Measurements from ENCODE around the gene METTL4. TPM values are rescaled to one million over a fixed set of nuclear protein-coding genes. Genes with fewer than 3 reads are reported as not detected.
A peak's percentile ranks its signal among the peaks of the same experiment; 100 is the strongest.

METTL4 gene
- total RNA-seq, 1 experiment from 2014 or later = 23.9 TPM

DNA sequence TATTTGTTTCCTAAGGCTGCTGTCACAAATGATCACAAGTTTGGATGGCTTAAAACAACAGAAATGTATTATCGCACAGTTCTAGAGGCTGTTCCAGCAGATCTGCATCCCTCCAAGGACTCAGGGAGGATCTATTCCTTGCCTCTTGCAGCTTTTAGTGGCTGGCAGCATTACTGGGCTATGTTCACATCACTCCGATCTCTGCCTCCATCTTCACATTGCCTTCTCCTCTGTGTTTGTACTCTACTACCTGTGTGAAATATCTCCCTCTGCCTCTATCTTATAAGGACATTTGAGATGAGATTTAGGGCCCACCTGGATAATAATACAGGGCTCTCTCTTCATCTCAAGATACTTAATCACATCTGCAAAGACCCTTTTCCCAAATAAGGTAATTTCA, 19.0 kb upstream of the METTL4 start:
- Histone ChIP-seq H3K36me3 (ENCODE audit: low read depth) (peaks cover 43% of the 10 kb centered on the region), H3K4me2 (no peak overlapping the region), H4K20me1 (ENCODE audit: insufficient read depth) (no peaks in the 10 kb centered on the region), H3K27me3 (ENCODE audit: insufficient read depth, low read depth) (no peaks in the 10 kb centered on the region), H3K9me3 (ENCODE audit: insufficient read depth, low read depth) (no peaks in the 10 kb centered on the region), H3K9me2 (ENCODE audit: insufficient read depth) (no peaks in the 10 kb centered on the region), H3K4me3 (no peak overlapping the region), H3F3A (ENCODE audit: insufficient read depth, low read depth) (peaks cover 14% of the 10 kb centered on the region), H2AFZ (no peak overlapping the region), H3K27ac (peak overlapping the region; percentile 91), H3K79me2 (ENCODE audit: low read depth) (no peaks in the 10 kb centered on the region), H3K4me1 (replicated peaks; ENCODE audit: insufficient read depth) (peaks cover 48% of the 10 kb centered on the region)
- ChIA-PET CTCF (interaction anchor here (0.6 kb wide), 1 partner anchor 1944 kb away, joined by 3 read pairs; no protein-coding TSS in a partner anchor), POLR2A (ENCODE audit: unreplicated experiment) (interaction anchor here (0.6 kb wide), 1 partner anchor 15 kb away, joined by 3 read pairs; no protein-coding TSS in a partner anchor)
- no TSS peak for BruUV-seq (replicated peaks)
- no peak for DNase-seq
- TF ChIP-seq EZH2 (IDR thresholded peaks at IDR 0.05; ENCODE audit: low read depth) = no peak
- TF ChIP-seq, protein P1, sequence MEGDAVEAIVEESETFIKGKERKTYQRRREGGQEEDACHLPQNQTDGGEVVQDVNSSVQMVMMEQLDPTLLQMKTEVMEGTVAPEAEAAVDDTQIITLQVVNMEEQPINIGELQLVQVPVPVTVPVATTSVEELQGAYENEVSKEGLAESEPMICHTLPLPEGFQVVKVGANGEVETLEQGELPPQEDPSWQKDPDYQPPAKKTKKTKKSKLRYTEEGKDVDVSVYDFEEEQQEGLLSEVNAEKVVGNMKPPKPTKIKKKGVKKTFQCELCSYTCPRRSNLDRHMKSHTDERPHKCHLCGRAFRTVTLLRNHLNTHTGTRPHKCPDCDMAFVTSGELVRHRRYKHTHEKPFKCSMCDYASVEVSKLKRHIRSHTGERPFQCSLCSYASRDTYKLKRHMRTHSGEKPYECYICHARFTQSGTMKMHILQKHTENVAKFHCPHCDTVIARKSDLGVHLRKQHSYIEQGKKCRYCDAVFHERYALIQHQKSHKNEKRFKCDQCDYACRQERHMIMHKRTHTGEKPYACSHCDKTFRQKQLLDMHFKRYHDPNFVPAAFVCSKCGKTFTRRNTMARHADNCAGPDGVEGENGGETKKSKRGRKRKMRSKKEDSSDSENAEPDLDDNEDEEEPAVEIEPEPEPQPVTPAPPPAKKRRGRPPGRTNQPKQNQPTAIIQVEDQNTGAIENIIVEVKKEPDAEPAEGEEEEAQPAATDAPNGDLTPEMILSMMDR (conservative IDR thresholded peaks at IDR 0.05) = no peak
- intact Hi-C loops (cut with micrococcal nuclease; ENCODE audit: unreplicated experiment) = no loop called here

DNA sequence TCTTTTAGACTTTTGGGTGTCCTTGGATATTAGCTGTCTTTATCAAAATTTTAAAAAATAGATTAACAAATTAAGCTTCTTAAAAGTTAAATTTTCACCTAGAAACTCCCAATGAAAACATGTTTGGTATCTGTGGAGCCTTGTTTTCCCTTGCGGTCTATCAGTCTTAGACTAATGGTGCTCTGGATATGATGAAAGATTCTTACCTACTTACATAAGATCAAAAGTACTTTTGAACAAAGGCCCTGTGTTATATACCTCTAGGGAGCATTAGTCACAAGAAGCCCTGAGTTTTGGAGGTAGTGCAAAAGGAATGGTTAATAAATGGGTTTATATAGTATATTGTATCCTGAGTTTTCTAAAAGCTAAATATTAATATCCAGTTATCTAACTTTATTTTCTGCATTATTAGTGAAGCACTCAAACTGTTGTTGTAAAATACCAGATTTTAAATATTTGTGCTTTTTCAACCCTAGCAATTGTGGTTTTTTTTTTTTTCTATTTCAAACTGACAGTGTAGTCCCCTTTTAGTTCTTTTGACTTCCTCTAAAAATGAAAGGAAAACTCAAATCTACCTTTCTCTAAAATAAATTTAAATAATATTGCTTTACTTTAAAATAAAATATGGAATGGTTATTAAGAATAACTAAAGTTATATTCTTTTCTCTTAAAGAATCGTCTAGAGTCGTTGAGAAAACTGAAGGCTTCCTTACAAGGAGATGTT, 18.2 kb upstream of the METTL4 start:
- DNase-seq = peak in 1 of 2 experiments; percentile 73
- H3K27ac ChIP-seq = peak overlapping the region; percentile 91
- H4K20me1 ChIP-seq (ENCODE audit: insufficient read depth) = no peaks in the 10 kb centered on the region
- peaks cover 48% of the 10 kb centered on the region for H3K4me1 ChIP-seq (replicated peaks; ENCODE audit: insufficient read depth)
- peak overlapping the region; percentile 41 for H3K4me2 ChIP-seq
- no peaks in the 10 kb centered on the region for H3K79me2 ChIP-seq (ENCODE audit: low read depth)
- CTCF ChIA-PET = no interaction called here
- H2AFZ ChIP-seq = 0 out of 2 replicates have a peak overlapping the region, but pooled peaks have one; percentile 22
- peaks cover 45% of the 10 kb centered on the region for H3K36me3 ChIP-seq (ENCODE audit: low read depth)
- H3F3A ChIP-seq (ENCODE audit: insufficient read depth, low read depth) = peaks cover 19% of the 10 kb centered on the region
- no peak overlapping the region for H3K4me3 ChIP-seq
- no TSS peak for BruUV-seq (replicated peaks)
- intact Hi-C loops (cut with micrococcal nuclease; ENCODE audit: unreplicated experiment) = no loop called here
- H3K9me3 ChIP-seq (ENCODE audit: insufficient read depth, low read depth) = no peaks in the 10 kb centered on the region
- no peaks in the 10 kb centered on the region for H3K27me3 ChIP-seq (ENCODE audit: insufficient read depth, low read depth)
- POLR2A ChIA-PET (ENCODE audit: unreplicated experiment) = interaction anchor here (0.6 kb wide), 1 partner anchor 656 kb away, joined by 6 read pairs; no protein-coding TSS in a partner anchor
- no peak for TF ChIP-seq EZH2 (IDR thresholded peaks at IDR 0.05; ENCODE audit: low read depth)
- TF ChIP-seq, protein P1 (conservative IDR thresholded peaks at IDR 0.05) = no peak
- H3K9me2 ChIP-seq (ENCODE audit: insufficient read depth) = no peaks in the 10 kb centered on the region

DNA sequence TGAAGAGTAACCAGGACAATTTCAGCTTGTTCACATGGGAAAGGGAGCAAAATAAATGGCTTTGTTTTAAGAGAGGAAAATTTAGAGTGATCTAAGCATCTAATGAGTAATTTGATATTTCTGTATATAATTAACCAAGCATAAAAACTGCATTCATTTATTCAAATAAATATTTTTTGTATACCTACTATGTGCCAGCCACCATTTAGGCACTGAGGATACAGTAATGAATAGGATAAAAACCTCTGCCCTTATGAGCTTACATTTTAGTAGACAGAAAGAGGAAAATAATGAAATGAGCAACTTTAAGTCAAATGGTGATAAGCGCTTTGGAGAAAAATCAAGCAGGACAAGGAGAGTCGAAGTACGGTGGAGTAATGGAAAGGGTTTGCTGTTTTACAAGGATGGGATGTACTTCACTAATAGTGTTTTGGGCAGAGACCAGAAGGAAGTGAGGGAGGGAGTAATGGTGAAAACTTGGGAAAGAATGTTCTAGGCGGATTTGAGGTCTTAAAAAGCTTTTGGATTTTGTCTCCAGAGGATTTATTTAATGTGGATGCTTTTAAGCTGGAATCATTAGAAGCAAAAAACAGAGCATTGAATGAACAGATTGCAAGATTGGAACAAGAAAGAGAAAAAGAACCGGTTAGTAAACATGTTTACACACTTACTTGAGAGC, 17.5 kb upstream of the METTL4 start:
- no peak for TF ChIP-seq EZH2 (IDR thresholded peaks at IDR 0.05; ENCODE audit: low read depth)
- TF ChIP-seq, protein P1 (conservative IDR thresholded peaks at IDR 0.05) = no peak
- H3K27ac ChIP-seq = peak overlapping the region; percentile 91
- H3K9me2 ChIP-seq (ENCODE audit: insufficient read depth) = no peaks in the 10 kb centered on the region
- POLR2A ChIA-PET (ENCODE audit: unreplicated experiment) = interaction anchor here (0.6 kb wide), 1 partner anchor 657 kb away, joined by 6 read pairs; no protein-coding TSS in a partner anchor
- H4K20me1 ChIP-seq (ENCODE audit: insufficient read depth) = no peaks in the 10 kb centered on the region
- peaks cover 48% of the 10 kb centered on the region for H3K4me1 ChIP-seq (replicated peaks; ENCODE audit: insufficient read depth)
- BruUV-seq (replicated peaks) = no TSS peak
- no peak for DNase-seq
- H3K27me3 ChIP-seq (ENCODE audit: insufficient read depth, low read depth) = no peaks in the 10 kb centered on the region
- intact Hi-C loops (cut with micrococcal nuclease; ENCODE audit: unreplicated experiment) = no loop called here
- H3K36me3 ChIP-seq (ENCODE audit: low read depth) = peaks cover 41% of the 10 kb centered on the region
- no peak overlapping the region for H3K4me3 ChIP-seq
- no peaks in the 10 kb centered on the region for H3K79me2 ChIP-seq (ENCODE audit: low read depth)
- H3K9me3 ChIP-seq (ENCODE audit: insufficient read depth, low read depth) = no peaks in the 10 kb centered on the region
- H3F3A ChIP-seq (ENCODE audit: insufficient read depth, low read depth) = peaks cover 19% of the 10 kb centered on the region
- H3K4me2 ChIP-seq = peak overlapping the region; percentile 41
- H2AFZ ChIP-seq = 0 out of 2 replicates have a peak overlapping the region, but pooled peaks have one; percentile 22
- CTCF ChIA-PET = no interaction called here

Data from PC-9 (cell line).